ENCODE results near the gene LRGUK.
A peak's percentile ranks its signal among the peaks of the same experiment; 100 is the strongest.
"Not testable (repeated sequence)": the region's sequence is repeated elsewhere in the genome, so short reads cannot be mapped to it uniquely, and the experiment has no call there.

Gene LRGUK

GRCh38 chr7:134126966-134127848 is at the start of gene LRGUK:
LRGUK (plus strand) TSS chr7:134127340; CDS start chr7:134127368, 28 bp downstream.
- peak; percentile 75 for DNase-seq (ENCODE audit: low spot score)

- DNase-seq (ENCODE audit: low spot score) = not testable (repeated sequence)
Measured at GRCh38 chr7:134077560-134077959, 49.6 kb upstream of the LRGUK start.

GRCh38 chr7:134078991-134079390 is 48.1 kb upstream of the LRGUK start:
- no peak for DNase-seq (ENCODE audit: low spot score)

GRCh38 chr7:134081695-134082094 is 45.4 kb upstream of the LRGUK start:
- DNase-seq (ENCODE audit: low spot score) = no peak

- DNase-seq (ENCODE audit: low spot score) = no peak
Measured at GRCh38 chr7:134083766-134084487, 43.2 kb upstream of the LRGUK start.

GRCh38 chr7:134084488-134085144 is 42.5 kb upstream of the LRGUK start:
- DNase-seq (ENCODE audit: low spot score) = no peak

GRCh38 chr7:134085311-134085710 is 41.8 kb upstream of the LRGUK start:
- no peak for DNase-seq (ENCODE audit: low spot score)

GRCh38 chr7:134086998-134087735 is 40.0 kb upstream of the LRGUK start:
- DNase-seq (ENCODE audit: low spot score) = no peak

GRCh38 chr7:134088199-134088598 is 38.9 kb upstream of the LRGUK start:
- DNase-seq (ENCODE audit: low spot score) = no peak

GRCh38 chr7:134089446-134089845 is 37.7 kb upstream of the LRGUK start:
- no peak for DNase-seq (ENCODE audit: low spot score)

- DNase-seq (ENCODE audit: low spot score) = no peak
Measured at GRCh38 chr7:134098072-134098471, 29.1 kb upstream of the LRGUK start.

- DNase-seq (ENCODE audit: low spot score) = no peak
Measured at GRCh38 chr7:134101716-134102115, 25.4 kb upstream of the LRGUK start.

- no peak for DNase-seq (ENCODE audit: low spot score)
Measured at GRCh38 chr7:134104166-134104565, 23.0 kb upstream of the LRGUK start.

- no peak for DNase-seq (ENCODE audit: low spot score)
Measured at GRCh38 chr7:134105841-134106240, 21.3 kb upstream of the LRGUK start.

- no peak for DNase-seq (ENCODE audit: low spot score)
Measured at GRCh38 chr7:134108802-134109201, 18.3 kb upstream of the LRGUK start.

- no peak for DNase-seq (ENCODE audit: low spot score)
Measured at GRCh38 chr7:134113655-134114054, 13.5 kb upstream of the LRGUK start.

GRCh38 chr7:134114992-134115391 is 12.1 kb upstream of the LRGUK start:
- no peak for DNase-seq (ENCODE audit: low spot score)

GRCh38 chr7:134120405-134120804 is 6.7 kb upstream of the LRGUK start:
- no peak for DNase-seq (ENCODE audit: low spot score)

GRCh38 chr7:134121632-134122139 is 5.5 kb upstream of the LRGUK start:
- no peak for DNase-seq (ENCODE audit: low spot score)

- DNase-seq (ENCODE audit: low spot score) = no peak
Measured at GRCh38 chr7:134122980-134123379, 4.2 kb upstream of the LRGUK start.

GRCh38 chr7:134126146-134126545 is 994 bp upstream of the LRGUK start:
- no peak for DNase-seq (ENCODE audit: low spot score)

- no peak for DNase-seq (ENCODE audit: low spot score)
Measured at GRCh38 chr7:134126596-134126965, 559 bp upstream of the LRGUK start.

All from activated CD4-positive, alpha-beta T cell treated with anti-CD3 and anti-CD28 coated beads, Interleukin-2, Interleukin-4, amounts not matched to agents 100 ng/mL and 50 ng/mL, durations not matched to agents 16 hours and 8 hours (primary cell).